Stimulated activated CD4-positive, alpha-beta T cell treated with anti-CD3 and anti-CD28 coated beads, Interleukin-15, amount 100 ng/mL, for 24 hours (primary cell): ENCODE measurements around the gene BLTP3A.
A peak's percentile ranks its signal among the peaks of the same experiment; 100 is the strongest.
"Not testable (repeated sequence)": the region's sequence is repeated elsewhere in the genome, so short reads cannot be mapped to it uniquely, and the experiment has no call there.

Source experiments
- DNase-seq: peaks from one replicate; pipeline ENCODE4 v3.0.0-alpha.2; 2020

BLTP3A gene, protein sequence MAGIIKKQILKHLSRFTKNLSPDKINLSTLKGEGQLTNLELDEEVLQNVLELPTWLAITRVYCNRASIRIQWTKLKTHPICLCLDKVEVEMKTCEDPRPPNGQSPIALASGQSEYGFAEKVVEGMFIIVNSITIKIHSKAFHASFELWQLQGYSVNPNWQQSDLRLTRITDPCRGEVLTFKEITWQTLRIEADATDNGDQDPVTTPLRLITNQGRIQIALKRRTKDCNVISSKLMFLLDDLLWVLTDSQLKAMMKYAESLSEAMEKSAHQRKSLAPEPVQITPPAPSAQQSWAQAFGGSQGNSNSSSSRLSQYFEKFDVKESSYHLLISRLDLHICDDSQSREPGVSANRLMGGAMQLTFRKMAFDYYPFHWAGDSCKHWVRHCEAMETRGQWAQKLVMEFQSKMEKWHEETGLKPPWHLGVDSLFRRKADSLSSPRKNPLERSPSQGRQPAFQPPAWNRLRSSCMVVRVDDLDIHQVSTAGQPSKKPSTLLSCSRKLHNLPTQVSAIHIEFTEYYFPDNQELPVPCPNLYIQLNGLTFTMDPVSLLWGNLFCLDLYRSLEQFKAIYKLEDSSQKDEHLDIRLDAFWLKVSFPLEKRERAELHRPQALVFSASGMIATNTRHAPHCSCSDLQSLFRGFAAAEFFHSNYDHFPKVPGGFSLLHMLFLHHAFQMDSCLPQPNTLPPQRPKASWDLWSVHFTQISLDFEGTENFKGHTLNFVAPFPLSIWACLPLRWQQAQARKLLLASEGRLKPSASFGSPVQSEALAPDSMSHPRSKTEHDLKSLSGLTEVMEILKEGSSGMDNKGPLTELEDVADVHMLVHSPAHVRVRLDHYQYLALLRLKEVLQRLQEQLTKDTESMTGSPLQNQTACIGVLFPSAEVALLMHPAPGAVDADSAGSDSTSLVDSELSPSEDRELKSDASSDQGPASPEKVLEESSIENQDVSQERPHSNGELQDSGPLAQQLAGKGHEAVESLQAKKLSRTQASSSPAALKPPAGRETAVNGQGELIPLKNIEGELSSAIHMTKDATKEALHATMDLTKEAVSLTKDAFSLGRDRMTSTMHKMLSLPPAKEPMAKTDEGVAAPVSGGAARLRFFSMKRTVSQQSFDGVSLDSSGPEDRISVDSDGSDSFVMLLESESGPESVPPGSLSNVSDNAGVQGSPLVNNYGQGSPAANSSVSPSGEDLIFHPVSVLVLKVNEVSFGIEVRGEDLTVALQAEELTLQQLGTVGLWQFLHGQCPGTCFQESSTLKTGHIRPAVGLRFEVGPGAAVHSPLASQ (N-terminal part only)

DNA sequence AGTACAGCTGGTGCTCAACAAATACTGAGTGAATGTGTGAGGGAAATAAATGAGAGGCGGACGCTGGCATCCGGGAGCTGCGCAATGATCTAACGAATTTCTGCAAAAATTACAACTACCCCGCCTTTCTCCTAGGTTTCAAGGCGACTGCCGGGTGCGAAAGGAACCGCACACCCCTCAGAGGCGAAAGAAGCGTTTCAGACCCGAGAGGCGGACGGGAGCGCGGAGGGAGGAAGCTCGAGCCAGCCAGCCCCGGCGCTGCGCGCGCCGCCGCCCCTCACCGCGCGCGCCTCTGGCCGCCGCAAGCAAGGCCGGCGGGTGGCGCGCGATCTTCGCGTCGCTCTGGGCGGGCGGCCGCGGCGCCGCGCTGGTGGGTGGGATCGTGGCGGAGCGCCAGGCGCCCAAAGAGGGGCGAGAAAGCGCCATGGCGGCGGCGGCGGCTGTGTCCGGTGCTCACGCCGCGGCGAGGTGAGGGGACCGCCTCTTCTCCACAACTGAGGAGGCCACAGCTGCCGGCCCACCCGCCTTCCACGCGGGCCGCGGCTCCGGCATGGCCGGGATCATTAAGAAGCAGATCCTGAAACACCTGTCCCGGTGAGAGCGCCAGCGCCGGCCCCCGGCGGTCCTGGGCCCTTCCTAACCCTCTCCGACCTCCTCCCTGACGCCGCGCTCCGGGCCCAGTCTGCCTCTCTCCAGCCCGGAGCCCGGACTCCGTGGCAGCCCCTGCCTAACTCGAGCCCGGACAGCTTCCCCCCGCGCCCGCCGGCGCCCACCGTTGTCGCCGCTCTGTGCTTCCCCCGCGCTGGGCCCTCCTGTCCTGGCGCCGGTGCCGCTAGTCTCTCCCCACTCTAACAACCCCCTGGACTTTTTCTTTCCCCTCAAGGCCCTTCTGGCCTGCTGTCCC is at the start of gene BLTP3A:
Gene BLTP3A (plus strand): TSS at position 383 of the 904 bp plus-strand sequence. CDS start 168 bp downstream, at position 551.
- peak; percentile 81 for DNase-seq

DNA sequence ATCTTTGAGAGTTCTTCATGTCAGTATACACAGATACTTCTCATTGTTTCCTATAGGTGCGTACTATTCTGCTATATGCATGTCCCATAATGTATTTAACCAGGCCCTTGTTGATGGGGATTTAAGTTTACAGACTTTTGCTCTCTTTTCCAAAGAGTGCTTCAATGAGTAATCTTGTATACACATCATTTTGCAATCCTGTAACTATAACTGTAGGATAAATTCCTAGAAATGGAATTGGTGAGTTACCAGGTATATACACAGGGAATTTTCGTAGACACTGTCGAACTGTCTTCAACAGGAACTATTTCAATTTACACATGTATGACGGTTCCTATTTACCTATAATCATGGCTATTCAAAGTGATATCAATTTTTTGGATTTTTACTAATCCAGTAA is 49.8 kb upstream of the BLTP3A start:
- no peak for DNase-seq

DNA sequence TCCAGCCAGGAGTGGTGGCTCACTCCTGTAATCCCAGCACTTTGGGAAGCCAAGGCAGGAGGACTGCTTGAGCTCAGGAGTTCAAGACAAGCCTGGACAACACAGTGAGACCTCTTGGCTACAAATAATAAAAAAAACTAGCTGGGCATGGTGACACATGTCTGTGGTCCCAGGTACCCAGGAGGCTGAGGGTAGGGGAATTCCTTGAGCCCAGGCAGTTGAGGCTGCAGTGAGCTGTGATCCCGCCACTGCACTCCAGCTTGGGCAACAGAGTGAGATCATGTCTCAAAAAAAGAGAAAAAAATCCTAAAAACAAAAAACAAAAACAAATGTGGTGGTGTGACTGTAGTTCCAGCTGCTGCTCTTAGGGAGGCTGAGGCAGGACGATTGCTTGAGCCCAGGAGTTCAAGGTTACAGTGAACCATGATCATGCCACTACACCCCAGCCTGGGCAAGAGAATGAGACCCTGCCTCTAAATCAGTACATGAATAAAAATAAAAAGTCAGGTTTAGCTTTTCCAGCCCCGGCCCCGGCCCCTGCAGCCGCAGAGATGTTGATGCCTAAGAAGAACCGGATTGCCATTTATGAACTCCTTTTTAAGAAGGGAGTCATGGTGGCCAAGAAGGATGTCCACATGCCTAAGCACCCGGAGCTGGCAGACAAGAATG is 48.1 kb upstream of the BLTP3A start:
- DNase-seq, result no peak

DNA sequence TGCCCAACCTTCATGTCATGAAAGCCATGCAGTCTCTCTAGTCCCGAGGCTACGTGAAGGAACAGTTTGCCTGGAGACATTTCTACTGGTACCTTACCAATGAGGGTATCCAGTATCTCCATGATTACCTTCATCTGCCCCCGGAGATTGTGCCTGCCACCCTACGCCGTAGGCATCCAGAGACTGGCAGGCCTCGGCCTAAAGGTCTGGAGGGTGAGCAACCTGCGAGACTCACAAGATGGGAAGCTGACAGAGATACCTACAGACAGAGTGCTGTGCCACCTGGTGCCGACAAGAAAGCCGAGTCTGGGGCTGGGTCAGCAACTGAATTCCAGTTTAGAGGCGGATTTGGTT is 47.6 kb upstream of the BLTP3A start:
- not testable (repeated sequence) for DNase-seq

DNA sequence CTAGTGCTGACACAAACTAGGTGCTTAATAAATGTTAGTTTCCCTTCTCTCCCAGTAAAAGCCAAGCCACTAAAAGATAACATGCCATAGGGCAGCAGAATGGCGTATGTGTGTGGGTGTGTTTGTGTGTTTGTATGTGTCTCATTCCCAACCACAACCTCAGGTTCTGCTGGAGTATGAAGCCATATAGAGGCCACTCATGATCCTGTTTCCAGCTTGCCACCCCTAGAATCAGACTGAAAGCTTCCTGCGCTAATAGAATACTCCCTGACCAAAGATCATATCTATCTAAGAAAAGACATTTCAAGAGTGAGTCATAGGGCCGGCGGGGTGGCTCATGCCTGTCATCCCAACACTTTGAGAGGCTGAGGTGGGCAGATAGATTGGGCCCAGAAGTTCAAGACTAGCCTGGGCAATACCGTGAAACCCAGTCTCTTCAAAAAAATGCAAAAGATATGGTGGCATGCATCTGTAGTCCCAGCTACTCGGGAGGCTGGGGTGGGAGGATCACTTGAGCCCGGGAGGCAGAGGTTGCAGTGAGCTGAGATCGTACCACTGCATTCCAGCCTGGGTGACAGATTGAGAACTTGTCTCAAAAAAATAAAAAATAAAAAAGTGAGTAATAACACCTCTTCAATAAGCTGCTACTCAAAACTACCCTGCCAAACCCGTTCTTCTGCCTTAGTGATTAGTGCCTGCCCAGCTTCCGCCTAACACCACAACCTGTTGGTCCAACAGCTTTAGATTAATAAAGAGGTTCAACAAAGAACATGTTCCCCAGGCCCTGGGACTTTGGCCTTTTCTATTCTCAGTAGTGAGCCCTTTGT is 46.4 kb upstream of the BLTP3A start:
- peak; percentile 13 for DNase-seq

DNA sequence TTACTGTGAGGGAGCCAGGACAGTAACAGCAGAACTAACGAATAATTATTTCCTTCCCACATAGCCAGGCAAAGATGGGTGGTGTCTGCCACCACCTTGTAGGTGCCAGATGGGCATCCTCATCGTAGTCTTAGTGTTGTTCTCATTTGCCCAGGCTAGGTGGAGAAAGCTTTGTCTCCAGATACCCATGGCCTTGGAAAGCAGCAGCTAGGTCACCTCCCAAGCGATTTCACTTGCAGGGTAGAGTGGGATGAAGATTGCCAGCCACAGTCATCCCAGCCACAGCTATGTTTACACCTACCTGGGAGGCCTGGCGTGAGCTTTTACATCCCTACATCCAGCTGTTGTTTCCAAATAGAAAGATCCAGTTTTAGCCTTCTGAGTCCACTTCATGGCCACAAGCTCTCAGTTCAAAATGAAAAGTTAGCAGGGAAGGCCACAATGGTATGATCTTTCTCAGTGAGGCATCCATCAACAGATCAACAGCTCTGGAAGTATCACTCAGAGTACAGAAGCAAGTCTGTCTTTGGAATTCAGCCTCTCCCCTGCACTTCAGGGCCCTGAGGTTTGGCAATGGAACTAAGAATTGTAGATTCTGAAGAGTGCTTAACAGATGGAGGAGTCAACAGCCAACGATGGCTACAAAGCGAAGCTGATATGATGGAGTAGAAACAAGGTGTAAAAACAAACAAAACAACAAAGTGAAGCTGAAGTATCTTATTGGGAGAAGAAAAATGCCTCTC is 45.6 kb upstream of the BLTP3A start:
- DNase-seq, result no peak

DNA sequence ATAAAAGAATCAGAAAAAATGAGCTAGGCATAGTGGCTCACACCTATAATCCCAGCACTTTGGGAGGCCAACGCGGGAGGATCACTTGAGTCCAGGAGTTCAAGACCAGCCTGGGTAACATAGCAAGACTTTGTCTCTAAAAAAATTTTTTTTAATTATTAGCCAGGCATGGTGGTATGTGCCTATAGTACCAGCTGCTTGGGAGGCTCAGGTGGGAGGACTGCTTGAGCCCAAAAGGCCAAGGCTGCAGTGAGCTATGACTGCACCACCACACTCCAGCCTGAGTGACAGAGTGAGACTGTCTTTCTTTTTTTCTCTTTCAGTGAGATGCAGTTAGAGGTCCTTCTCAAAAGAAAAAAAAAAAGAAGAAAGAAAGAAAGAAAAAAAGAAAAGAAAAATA is 43.1 kb upstream of the BLTP3A start:
- no peak for DNase-seq

DNA sequence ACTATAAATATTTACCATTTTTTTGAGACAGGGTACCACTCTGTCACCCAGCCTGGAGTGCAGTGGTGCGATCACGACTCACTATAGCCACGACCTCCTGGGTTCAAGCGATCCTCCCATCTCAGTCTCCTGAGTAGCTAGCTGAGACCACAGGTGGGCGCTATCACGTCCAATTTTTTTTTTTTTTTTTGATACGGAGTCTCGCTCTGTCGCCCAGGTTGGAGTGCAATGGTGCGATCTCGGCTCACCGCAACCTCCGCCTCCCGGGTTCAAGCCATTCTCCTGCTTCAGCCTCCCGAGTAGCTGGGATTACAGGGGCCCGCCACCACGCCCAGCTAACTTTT is 35.4 kb upstream of the BLTP3A start:
- peak; percentile 62 for DNase-seq

DNA sequence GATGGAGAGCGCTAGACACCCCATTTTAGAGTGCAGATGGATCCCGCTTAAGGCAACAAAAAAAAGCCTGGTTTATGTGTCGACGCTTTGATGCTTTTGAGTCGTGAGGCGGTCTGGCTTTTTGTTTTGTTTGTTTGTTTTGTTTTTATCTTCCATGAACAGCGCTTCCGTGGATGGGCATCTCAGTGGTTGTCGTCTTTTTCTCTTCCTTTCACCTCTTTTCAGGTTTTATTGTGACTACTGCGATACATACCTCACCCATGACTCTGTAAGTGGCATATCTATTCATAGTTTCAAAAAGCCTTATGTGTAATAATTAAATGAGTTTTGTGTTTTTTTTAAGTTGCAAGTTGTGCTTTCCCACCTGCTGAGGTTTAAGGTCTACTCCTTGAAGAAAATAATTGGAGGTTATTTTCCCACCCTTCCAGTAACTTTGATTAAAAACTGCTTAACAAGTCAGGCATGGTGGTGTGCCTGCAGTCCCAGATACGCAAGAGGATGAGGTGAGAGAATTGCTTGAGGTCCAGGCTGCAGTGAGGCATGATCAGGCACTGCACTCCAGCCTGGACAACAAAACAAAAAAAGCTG is 34.1 kb upstream of the BLTP3A start:
- DNase-seq, result no peak

DNA sequence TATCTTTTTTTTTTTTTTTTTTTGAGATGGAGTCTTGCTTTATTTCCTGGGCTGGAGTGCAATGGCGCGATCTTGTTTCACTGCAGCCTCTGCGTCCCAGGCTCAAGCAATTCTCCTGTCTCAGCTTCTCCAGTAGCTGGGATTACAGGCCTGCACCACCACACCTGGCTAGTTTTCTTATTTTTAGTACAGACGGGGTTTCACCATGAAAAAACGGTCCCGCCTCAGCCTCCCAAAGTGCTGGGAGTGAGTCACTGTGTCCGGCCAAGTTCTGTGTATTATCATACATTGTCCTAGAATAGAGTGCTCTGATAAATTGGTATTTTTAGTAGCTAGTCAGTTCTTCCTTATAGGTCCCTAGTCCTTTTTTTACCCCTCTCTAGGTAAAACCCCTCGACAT is 31.8 kb upstream of the BLTP3A start:
- no peak for DNase-seq

DNA sequence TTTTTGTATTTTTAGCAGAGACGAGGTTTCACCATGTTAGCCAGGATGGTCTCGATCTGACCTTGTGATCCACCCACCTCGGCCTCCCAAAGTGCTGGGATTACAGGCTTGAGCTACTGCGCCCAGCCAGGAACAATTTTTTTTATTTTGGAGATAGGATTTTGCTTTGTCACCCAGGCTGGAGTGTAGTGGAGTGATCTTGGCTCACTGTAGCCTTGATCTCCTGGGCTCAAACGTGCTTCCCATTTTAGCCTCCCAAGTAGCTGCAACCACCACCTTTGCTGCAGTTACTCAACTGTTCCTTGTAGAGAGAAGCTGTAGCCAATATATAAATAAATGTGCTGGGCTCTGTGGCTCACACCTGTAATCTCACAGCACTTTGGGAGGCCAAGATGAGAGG is 30.2 kb upstream of the BLTP3A start:
- not testable (repeated sequence) for DNase-seq

DNA sequence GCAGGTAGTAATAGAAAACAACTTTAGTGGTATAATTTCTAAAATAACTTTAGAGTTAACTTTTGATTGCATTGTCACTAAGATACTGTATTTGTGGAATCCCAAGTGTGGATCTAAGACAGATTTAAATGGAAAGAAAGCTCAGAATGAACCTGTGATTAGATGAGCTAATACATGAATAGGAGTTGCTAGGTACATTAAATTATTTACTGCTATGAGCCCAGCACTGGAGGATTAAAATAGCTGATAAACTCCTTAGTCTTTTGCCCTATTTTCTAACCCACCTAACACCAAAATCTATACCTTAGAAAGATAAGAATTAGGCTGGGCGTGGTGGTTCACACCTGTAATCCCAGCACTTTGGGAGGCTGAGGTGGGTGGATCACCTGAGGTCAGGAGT is 23.7 kb upstream of the BLTP3A start:
- no peak for DNase-seq

DNA sequence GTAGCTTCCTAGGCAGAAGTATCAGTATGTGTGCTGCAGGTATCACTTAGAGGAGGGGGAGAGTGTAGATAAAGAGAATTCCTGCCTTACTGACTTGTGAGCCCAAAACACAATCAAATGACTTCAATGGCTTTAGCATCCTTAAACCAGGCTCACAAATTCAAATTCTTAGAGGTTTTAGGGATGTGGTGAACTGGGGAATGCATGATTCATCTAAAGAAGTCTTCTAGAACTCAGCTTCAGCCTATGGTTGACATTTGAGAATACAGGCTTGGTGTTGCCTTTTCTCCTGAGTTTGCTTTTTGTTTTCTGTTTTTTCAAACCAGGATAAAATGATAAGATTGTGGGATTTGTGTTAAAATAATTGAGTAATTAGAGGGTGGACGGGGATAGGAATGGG is 20.2 kb upstream of the BLTP3A start:
- DNase-seq, result no peak

DNA sequence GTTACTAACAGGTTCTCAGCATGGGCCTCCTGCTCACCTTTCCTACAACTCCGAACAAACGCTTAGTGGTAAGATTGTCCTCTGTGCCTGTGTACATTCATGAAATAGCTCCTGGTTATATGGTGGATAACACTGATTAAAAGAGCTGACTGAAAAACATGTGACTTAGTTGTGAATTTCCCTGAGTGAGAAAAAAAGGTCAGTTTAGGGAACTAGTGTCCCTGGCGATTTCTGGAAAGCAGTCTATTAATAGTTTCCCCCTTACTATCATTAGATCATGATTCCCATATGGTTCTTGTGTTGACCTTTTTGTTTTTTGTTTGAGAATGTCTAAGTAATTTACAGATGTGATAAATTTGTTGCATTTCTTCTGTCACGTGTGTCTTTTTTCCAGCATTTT is 18.9 kb upstream of the BLTP3A start:
- DNase-seq, result no peak

DNA sequence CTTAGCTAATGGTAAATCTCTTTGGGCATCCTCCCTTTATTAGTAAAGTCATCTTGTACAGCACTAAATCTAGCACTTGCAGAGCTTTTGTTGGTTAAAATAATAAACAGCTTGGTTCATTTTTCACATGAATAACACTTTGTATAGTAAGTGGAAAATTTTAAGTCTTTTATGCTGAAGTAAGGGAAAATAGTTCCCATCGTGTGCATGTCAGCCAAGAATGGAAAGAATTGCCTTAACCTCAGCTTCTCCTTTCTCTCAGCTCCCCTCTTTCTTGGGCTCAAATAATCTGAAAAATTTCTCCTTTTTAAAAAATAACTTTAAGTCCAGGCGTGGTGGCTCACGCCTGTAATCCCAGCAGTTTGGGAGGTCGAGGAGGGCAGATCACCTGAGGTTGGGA is 18.0 kb upstream of the BLTP3A start:
- no peak for DNase-seq

DNA sequence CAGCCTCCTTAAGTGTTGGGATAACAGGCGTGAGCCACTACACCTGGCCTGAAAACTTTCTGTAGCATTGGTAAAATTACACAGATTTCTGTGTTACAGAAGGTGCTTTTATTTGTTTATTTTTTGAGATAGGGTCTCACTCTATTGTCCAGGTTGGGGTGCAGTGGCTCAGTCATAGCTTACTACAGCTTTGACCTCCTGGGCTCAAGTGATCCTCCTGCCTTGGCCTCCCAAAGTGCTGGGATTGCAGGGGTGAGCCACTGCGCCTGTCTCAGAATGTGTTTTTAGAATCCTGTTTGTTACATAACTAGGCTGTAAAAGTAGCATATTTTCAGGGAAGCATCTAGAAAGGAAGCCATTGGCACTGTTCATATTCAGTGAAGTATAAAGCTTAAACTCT is 16.9 kb upstream of the BLTP3A start:
- no peak for DNase-seq

DNA sequence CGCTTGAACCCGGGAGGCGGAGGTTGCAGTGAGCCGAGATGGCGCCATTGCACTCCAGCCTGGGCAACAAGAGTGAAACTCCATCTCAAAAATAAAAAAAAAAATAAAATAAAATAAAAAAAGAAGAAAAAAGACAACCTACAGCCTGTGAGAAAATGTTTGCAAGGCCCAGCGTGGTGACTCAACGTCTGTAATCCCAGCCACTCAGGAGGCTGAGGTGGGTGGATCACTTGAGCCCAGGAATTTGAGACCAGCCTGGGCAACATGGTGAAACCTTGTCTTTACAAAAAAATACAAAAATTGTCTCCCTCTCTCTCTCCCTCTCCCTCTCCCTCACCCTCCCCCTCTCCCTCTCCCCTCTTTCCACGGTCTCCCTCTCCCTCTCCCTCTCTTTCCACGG is 6.5 kb upstream of the BLTP3A start:
- not testable (repeated sequence) for DNase-seq

DNA sequence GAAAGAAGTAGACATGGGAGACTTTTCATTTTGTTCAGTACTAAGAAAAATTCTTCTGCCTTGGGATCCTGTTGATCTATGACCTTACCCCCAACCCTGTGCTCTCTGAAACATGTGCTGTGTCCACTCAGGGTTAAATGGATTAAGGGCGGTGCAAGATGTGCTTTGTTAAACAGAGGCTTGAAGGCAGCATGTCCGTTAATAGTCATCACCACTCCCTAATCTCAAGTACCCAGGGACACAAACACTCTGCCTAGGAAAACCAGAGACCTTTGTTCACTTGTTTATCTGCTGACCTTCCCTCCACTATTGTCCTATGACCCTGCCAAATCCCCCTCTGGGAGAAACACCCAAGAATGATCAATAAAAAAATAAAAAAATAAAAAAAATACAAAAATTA is 4.7 kb upstream of the BLTP3A start:
- not testable (repeated sequence) for DNase-seq

DNA sequence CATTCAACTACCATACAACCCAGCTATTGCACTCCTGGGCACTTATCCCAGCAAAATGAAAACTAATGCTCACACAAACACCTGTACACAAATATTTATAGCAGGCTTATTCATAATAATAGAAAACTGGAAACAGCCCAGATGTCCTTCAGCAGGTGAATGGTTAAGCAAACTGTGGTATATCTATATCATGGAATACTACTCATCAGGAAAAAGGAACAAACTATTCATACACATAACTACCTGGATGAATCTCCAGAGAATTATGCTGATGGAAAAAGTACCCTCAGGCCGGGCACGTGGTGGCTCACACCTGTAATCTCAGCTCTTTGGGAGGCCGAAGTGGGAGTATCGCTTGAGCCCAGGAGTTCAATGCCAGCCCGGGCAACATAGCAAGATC is 3.8 kb upstream of the BLTP3A start:
- DNase-seq, result no peak
